GM21737 (cell line): Measurements from ENCODE around the gene ARFGAP1.
"Not testable (repeated sequence)": the region's sequence is repeated elsewhere in the genome, so short reads cannot be mapped to it uniquely, and the experiment has no call there.

Experiments used
- ATAC-seq: cut with Tn5 transposase; IDR thresholded peaks from one replicate; pipeline ENCODE4 v1.9.1; 2021; ENCODE audit warnings: mild to moderate bottlenecking, moderate library complexity; ENCODE audit not compliant: unreplicated experiment

Gene ARFGAP1

GRCh38 chr20:63329331-63330083 is 56.9 kb downstream of the ARFGAP1 start:
- ATAC-seq = no peak

GRCh38 chr20:63330084-63330760 is 57.6 kb downstream of the ARFGAP1 start:
- no peak for ATAC-seq

GRCh38 chr20:63330940-63331339 is 58.3 kb downstream of the ARFGAP1 start:
- no peak for ATAC-seq

- no peak for ATAC-seq
Observed at GRCh38 chr20:63331741-63332400, 59.3 kb downstream of the ARFGAP1 start.

- ATAC-seq = no peak
Observed at GRCh38 chr20:63332488-63333240, 60.1 kb downstream of the ARFGAP1 start.

- no peak for ATAC-seq
Observed at GRCh38 chr20:63333241-63333836, 60.7 kb downstream of the ARFGAP1 start.

- no peak for ATAC-seq
Observed at GRCh38 chr20:63334356-63334755, 61.7 kb downstream of the ARFGAP1 start.

GRCh38 chr20:63335060-63335459 is 62.4 kb downstream of the ARFGAP1 start:
- not testable (repeated sequence) for ATAC-seq

- ATAC-seq = no peak
Observed at GRCh38 chr20:63335711-63336110, 63.1 kb downstream of the ARFGAP1 start.

GRCh38 chr20:63336232-63336752 is 63.7 kb downstream of the ARFGAP1 start:
- no peak for ATAC-seq

- no peak for ATAC-seq
Observed at GRCh38 chr20:63337786-63338420, 65.3 kb downstream of the ARFGAP1 start.
